A549 (cell line): ENCODE measurements around the gene RNF26.

Source experiments
- BCL3 ChIP-seq: fragments of >200 bp; sonication (Bioruptor Twin); formaldehyde crosslinking; IDR thresholded peaks from 3 replicates; pipeline ENCODE4 v1.6.1; 2016
- JUN ChIP-seq, 2 experiments: fragments of >200 bp; sonication (Bioruptor Twin); formaldehyde crosslinking; IDR thresholded peaks; 2 replicates in 1 of 2; 3 replicates in 1 of 2; pipeline ENCODE4 v1.6.1; 2016 to 2017
- POLR2AphosphoS2 ChIP-seq: conservative IDR thresholded peaks from 2 replicates; pipeline ENCODE4 v1.6.1; 2012; ENCODE audit warnings: low read length, improper control_type of control experiment, inconsistent platforms
- TF ChIP-seq, protein P1 (sequence below): IDR thresholded peaks from 2 replicates; pipeline ENCODE4 v1.6.1; 2012

- TF ChIP-seq POLR2AphosphoS2 (no peak), BCL3 (no peak), JUN (IDR thresholded peaks at IDR 0.05) (no peak)
- TF ChIP-seq, protein P1, sequence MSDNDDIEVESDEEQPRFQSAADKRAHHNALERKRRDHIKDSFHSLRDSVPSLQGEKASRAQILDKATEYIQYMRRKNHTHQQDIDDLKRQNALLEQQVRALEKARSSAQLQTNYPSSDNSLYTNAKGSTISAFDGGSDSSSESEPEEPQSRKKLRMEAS = no peak
Observed at GRCh38 chr11:119288219-119288618, 46.1 kb upstream of the RNF26 start.
